Endometrial microvascular endothelial cells (primary cell): Measurements from ENCODE around the gene ANKRA2. TPM values are rescaled to one million over a fixed set of nuclear protein-coding genes. Genes with fewer than 3 reads are reported as not detected.

Source experiments
- in situ Hi-C: cut with HindIII; loops from 2 replicates; pipeline ENCODE4 v1.10.0; 2017; ENCODE audit warnings: low sequenced_read_pairs, low pct_unique_long_range_greater_than_20kb; ENCODE audit errors: inconsistent ontology term
- total RNA-seq: library from RNA; depleted of rRNA; stranded (reverse); fragments of >200 nt; gene quantifications from one replicate; pipeline ENCODE4 v1.2.3, GENCODE V29; 2015; ENCODE audit errors: inconsistent ontology term

Gene ANKRA2
- total RNA-seq, 1 donor from 2014 or later: 12.0 TPM

DNA sequence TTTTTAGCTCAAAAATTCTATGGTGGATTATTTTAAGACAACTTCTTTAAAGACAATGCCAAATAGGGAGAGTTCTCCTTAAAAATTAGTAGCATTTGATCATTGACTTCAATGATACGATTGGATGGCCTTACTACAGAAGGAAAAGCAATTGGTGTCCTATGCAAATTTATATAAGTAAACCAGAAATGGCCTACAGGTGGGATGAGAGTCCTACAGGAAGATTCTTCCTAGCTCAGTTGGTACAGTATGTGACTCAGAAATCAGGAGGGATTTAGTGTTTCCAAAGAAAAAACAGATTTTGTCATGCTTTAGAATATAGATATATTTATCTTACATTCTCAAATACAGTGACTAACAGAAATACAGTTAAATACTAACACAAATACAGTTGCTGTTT lies 6.5 kb downstream of the ANKRA2 start:
- in situ Hi-C loops: no loop called here

DNA sequence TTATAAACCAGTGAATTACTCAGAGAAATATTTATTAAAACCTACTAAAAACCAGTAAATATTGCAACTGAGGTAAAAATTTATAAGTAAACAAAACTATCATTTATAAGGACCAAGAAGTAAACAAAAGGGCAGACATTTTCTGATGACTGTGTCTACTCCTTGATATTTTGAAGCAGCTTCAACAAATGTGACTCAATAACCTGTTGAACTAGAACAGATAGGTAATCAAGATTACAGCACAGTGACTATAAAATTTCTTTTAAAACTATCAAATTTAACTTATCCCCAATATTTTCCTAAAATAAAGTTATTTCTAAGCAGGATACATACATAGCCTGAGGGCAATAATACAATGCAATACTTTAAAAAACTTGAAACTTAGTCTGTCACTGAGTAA lies 12.8 kb downstream of the ANKRA2 start:
- in situ Hi-C loops: no loop called here

DNA sequence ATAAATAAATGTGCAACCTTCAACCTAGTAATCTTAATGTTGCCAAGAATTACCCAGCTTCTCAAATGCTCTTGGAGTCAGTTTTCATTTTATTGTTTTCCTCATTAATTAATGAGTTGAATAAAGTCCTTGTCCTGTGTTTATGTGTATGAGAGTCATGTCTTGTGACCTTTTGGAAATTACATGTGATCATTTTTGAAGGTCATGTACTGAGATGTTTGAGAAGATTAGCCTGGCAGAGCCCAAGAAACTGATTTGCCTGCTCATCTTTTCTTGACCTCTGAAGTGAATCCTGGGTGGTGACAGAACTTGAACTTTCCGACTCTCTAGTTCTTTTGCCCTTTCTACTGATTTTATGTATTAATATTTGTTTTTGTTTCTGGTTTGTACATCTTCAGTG lies 15.4 kb downstream of the ANKRA2 start:
- in situ Hi-C loops: no loop called here

DNA sequence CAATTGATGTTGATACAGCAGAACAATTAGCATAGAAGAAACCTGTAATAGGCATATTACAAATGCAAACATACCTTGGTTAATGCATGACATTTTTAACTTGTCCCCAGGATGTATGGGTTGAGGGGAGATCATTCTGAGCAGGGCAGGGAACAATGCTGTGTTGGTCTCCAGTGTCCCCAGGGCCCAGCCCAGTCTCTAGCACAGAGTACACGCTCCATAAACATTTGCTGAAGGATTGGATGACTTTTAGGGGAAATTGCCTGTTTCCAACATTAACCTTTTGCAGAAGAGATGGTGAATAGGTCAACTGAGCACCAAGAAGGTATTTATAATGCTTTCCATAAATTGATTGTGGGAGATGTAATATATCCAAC lies 20.0 kb downstream of the ANKRA2 start:
- in situ Hi-C loops: no loop called here

DNA sequence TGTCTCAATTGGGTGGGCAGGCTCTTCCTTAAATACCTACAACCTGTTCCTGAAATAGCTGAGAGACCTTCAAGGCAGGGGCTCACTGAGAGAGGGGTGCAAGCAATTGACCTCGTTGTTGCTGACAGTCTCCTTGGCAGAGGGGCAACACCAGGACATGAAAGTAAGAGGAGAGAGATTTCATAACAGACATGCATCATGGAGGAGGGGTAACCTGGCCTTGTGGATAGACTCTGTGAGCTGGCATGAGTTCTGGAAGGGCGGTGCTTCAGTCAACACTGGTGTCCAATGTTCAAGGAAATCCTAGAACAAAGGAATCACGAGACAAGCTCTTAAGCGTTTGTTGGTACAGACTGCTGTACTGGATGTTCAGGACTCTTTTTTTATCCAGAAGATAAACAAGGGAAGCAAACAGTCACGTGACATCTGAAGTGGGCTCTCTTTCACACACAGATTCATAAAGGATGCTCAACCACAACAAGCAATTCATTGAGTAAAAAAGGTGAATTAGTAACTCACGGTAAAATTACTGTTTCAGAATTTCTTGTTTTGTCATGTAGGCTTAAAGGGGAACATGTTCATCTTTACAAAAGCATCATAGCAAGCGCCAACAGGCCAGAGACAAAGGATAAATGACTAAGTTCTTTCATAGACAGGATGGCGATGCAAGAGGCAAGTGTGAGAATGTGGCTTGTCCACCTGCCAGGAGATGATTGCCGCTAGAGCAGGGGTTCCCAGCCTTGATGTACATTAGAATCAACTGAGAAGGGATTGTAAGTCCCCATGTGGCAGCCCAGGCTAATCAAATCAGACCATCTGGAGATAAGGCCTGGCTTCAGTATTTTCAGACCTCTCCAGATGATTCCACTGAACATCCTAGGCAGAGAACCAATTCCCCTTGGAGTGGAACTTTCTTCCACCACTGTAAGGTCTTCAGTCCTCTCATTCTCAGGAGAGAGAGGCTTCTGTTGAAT lies 20.7 kb downstream of the ANKRA2 start:
- in situ Hi-C loops: no loop called here

DNA sequence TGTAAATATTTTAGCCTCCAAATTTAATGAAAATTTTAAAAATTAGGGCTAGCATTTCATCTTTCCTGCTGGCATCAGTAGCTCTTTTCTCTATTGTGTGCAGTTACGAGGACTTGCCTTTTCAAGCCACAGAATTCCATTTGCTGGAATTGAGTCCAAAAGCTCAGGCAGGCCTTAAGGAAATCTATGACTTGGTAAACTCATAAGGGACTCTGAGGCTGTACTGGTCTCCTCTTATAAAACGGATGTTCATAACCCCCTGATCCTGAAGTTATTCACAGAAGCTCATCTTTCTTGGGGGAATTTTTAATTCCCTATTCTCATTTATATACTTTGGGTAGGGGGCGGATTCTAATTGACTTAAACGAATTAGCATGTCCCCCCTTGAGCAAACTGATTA lies 23.4 kb downstream of the ANKRA2 start:
- in situ Hi-C loops: no loop called here

DNA sequence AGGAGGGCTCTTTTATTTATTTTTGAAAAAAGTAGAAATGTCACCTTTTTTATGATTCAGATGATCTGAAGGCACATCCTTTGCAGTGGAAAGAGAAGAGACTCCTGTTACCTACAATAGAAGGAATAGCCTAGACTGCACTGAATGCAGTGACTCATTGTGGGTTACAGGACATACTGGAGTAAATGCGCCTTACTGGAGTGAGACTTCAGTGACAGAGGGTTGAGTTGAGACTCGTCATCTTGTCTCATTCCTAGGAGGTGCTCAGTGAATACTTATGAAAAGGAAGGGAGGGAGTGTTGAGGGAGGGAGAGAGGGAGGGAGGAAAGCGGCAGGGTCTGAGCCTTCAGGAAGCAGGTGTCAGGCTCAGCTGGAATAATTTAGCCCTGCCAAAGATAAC lies 25.2 kb downstream of the ANKRA2 start:
- in situ Hi-C loops: no loop called here

DNA sequence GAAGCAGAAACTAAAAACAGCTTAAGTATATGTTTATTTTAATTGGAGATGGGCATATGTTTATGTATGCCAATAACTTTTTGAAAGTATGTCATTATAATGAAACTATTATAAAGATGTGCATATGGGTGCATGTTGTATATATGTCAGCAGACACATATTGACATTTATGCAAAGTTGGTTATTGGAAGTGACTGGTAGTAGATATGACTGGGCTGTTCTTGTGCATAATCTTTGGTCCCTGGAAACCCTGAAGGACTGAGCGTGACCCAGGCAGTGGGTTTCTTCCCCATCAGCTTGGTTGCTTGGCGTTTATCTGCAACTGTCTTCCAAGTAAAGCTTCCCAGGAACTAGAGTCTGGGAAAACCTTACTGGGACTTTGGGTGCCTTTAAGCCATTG lies 25.7 kb downstream of the ANKRA2 start:
- in situ Hi-C loops: no loop called here

DNA sequence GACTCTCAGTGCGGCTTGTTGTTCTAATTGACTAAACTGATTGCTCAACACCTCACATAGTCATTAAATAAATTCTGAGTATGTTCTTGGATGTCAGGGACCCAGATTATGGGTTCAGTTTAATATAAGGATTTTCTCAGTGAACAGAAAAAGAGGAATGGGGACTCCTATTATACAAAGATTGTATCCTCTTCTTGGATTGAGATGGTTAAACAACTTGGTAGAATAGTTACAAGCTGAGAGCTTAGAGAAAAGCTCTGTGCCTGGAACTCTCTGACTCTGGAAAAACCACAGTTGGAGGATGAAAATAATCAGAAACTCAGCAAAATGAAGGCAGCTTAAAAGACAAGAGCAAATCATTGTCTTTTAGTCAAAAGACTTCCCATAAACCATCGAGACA lies 30.5 kb downstream of the ANKRA2 start:
- in situ Hi-C loops: no loop called here

DNA sequence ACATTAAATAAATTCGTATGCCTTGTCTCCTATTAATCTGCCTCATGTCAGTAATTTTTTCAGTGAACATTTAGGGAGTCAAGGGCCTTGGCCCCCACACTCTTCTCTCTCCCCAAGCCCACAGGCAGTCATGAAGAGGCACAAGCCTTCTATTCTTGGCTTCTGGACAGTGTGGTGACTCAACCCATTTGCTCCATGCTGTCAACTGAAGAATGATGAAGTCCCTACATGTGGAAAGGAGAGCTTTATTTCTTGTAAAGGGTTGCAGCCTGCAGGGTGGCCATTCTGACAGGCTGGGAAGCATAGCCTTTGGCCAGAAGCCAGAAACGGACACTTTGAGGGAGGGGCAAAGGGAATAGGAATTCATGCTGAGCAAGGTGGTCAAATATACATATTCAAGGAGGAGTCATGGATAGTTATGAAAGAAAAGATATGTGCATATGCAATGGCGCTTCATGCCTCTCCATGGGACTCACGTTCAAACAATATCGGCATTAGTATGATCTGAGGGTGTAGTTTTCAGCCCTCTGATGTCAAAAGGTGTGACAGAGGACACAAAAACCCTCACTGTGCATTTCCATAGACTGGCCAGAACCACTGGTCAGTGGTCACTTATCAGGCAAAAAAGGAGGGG lies 31.3 kb downstream of the ANKRA2 start:
- in situ Hi-C loops: no loop called here

DNA sequence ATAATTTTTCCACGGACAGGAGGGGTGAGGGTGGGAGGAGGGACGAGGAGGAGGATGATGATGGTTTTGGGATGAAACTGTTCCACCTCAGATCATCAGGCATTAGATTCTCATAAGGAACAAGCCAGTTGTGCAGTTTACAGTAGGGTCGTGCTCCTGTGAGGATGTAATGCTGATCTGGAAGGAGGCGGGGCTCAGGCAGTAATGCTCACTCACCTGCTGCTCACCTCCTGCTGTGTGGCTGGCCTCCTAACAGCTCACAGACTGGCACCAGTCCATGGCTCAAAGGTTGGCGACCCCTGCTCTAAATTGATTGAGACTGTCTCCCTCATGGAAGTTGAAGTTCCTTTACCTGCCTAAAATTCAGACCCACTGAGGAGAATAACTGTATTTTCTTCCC lies 33.2 kb downstream of the ANKRA2 start:
- in situ Hi-C loops: no loop called here

DNA sequence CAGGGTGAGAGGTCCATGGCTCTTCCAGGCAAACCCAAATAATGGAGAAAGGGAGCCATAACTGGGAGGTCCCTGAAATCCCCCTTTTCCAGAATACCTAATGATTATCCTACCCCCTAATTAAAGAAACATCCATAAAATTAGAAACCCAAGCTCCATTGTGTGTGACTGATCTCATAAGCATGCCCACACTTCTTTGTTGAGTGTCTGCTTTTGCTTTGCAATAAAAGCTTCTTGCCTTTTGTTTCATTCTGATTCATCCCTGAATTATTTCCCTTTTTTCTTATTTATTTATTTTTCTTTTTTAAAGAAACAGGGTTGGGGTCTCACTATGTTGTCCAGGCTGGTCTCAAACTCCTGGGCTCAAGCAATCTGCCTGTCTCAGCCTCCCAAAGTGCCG lies 34.1 kb downstream of the ANKRA2 start:
- in situ Hi-C loops: no loop called here

DNA sequence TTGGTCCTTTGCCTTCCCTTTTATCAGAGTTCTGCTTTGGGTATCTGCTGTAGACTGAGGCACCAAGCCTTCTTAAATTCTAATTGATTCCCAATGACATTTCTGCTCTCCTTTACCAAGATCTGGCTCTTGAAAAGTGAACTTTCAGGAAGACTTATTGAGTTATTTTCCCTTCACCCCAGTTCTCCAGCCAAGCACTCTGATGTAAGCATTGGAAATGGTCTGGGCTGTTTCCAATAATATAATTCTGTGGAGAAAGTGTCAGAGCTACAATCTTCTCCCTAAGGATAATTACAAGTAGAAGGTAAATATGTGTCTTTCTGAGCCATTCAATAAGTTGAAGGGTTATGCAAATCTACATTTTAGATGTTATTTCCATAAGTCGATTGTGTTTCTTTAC lies 36.4 kb downstream of the ANKRA2 start:
- in situ Hi-C loops: no loop called here

DNA sequence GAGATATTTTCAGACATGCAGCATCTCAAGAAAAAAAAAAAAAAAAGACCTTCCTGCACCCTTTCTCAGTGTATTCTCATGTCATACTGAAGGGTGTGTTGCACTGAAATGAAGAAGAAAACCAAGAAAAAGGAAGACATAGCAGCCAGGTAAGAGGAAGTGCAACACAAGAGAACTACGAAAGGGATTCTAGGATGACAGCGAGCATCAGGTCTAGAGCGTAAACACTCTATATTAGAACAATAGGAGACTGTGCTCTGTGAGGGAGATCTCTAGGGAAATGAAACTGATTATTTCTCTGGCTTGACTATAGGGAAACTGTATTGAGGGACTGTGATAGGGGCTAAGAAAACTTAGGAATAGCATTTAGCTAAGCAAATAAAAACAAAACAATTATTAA lies 37.2 kb downstream of the ANKRA2 start:
- in situ Hi-C loops: no loop called here

DNA sequence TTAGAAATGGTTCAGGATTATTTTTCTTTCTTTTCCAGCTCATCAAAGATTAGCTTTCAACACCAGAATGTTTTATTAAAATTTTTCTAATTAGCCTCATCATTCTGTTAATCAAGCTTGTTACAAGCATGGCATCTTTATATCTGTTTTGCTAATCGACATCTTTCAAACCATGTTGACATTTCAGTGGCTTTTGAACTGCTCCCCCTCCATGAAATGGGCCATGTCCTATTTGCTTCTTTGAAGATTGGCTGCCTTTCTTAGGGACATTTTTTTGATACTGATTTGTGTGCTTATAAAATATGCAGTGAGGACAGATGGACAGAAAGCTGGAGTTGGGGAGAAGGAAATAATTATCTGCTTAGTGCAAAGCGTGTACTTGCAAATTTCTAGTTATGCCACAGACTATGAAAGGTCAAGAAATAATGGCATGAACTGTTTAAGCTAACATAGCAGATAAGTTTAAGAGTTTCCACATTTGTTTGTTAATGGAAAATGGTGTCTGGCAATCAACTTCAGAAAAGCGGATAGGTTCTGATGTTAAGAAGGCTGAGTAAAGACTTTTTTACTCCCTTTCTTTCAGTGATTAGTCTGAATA lies 39.7 kb downstream of the ANKRA2 start:
- in situ Hi-C loops: no loop called here

DNA sequence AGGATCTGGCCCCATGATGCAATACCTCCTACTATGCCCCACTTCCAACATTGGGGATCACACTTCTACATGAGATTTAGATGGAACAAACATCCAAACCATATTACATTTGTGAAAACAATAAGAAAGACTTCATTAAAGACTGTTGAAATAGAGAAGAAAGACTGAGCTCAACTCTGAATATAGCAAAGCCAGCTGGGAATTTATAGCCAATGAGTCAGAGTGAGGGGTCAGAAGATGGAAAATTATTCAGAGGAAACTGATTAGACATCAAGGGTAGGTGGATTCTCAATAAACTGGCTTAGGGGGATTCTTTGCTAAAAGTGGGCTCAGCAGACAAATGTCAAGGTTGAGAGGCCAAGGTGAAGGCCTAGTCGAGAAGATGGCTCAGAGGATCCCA lies 41.6 kb downstream of the ANKRA2 start:
- in situ Hi-C loops: no loop called here

DNA sequence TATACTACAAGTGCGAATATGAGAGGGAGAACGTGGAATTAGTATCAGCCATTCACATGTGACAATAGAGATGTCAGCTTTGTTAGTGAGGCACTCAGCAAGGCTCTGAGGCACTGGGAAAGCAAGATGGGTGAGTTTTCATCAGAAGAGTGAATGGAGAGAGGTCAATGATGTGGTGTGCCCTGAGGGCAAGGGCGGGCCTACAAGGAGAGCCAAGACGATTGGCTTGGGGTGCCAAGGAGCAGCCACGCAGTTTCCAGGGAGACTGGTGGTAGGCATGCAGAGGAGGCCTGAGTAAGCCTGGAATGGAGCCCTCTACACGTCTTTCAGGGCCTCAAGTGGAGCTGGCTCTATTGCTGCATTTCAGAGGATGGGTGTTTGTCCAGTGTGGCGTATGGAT lies 42.5 kb downstream of the ANKRA2 start:
- in situ Hi-C loops: no loop called here

DNA sequence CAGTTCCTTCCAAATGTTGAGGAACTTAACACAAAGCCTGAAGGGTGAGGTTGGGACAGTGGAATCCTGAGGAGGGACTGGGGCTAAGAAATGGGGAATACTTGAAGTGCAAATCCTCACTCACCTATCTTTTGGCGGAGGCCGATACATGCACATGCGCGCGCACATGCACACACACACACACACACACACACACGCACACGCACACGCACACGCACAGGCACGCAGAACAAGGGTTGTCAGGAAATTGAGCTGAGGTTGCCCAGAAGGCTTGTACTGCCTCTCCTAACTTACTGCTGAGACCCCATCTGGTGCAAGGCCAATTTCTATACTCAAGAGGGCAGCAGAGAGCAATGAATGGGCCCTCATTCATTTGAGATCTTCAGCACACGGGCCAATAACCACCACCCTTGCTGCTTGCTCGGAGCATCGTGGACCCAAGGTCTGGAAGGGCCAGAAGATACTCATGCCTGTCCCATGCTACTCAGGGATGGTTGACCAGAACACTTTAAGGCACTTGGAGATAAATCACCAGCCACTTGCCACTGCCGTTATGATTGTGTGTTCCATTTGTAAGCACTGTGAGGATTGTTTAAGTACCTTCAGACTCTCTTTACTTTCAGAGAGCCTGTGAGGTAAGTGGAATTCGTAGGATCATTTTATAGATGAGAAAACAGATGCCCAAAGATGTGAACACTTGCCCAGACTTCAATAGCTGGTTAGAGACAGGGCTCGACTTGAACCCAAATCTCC lies 45.7 kb downstream of the ANKRA2 start:
- in situ Hi-C loops: no loop called here

DNA sequence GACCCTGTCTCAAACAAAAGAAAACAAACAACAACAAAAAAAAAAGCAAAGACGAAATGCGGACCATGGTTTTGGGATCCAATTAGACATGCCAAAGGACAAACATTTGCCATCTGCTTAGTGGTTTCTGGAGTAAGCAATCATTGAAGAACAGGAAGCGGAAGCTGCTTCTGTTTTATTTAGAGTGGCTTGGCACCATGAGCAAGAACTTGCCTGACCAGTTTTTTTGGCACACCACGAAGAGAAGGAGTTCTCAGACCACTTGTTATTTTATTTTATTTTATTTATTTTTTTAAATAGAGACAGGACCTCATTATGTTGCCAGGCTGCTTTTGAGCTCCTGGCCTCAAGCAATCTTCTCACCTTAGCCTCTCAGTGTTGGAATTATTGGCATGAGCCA lies 50.2 kb downstream of the ANKRA2 start:
- in situ Hi-C loops: no loop called here
